Heart right ventricle (tissue), 16 donors: ENCODE data around the gene CHURC1. TPM values are rescaled to one million over a fixed set of nuclear protein-coding genes. Genes with fewer than 3 reads are reported as not detected.

Experiments
- ATAC-seq, 8 donors: fragments of 200-7000 bp; cut with Tn5 transposase; one replicate each; pipeline ENCODE4 v1.9.1; 2020; ENCODE audit warnings: mild to moderate bottlenecking in 8 of 8, moderate library complexity in 8 of 8, moderate number of reproducible peaks in 1 of 8
- DNase-seq, 2 donors: peaks; one replicate each; pipeline ENCODE4 v3.0.0-alpha.2; 2020
- H3K27ac ChIP-seq, 10 donors: fragments of 200-600 bp; sonication (generic) in 2 of 10; one replicate each; pipeline versions ENCODE4 v1.5.0 to v1.8.0; 2020 to 2022; ENCODE audit warnings: mild to moderate bottlenecking in 3 of 10
- H3K27me3 ChIP-seq, 7 donors: fragments of 200-600 bp; one replicate each; pipeline ENCODE4 v1.8.0; 2021 to 2022; ENCODE audit warnings: mild to moderate bottlenecking in 2 of 7
- H3K36me3 ChIP-seq, 9 donors: fragments of 200-600 bp; sonication (generic) in 1 of 9; one replicate each; pipeline versions ENCODE4 v1.5.0 to v1.8.0; 2020 to 2022; ENCODE audit warnings: mild to moderate bottlenecking in 2 of 9
- H3K4me1 ChIP-seq, 9 donors: fragments of 200-600 bp; sonication (generic) in 1 of 9; one replicate each; pipeline versions ENCODE4 v1.5.0 to v1.8.0; 2020 to 2022; ENCODE audit warnings: mild to moderate bottlenecking in 4 of 9
- H3K4me3 ChIP-seq, 10 donors: fragments of 200-600 bp; sonication (generic) in 2 of 10; one replicate each; pipeline versions ENCODE4 v1.5.0 to v1.8.0; 2020 to 2022; ENCODE audit warnings: mild to moderate bottlenecking in 7 of 10, moderate library complexity in 2 of 10
- H3K9me3 ChIP-seq, 11 donors: fragments of 200-600 bp in 10 of 11; sonication (generic) in 2 of 11; one replicate each; pipeline versions ENCODE4 v1.5.0 to v1.8.0; 2013 to 2022; ENCODE audit warnings: mild to moderate bottlenecking in 2 of 11, control low read depth in 1 of 11, moderate library complexity in 1 of 11
- CTCF ChIP-seq, 9 donors: fragments of 200-600 bp; sonication (generic) in 2 of 9; IDR thresholded peaks; one replicate each; pipeline versions ENCODE4 v1.5.0 to v1.8.0; 2021 to 2022; ENCODE audit warnings: antibody characterized with exemption in 9 of 9, mild to moderate bottlenecking in 5 of 9, moderate library complexity in 1 of 9
- WGBS, 2 donors: extraction: QIAGEN DNeasy Blood & Tissue Kit; methylation state at CpG; one replicate each; pipeline ENCODE4 v1.1.7; 2013; ENCODE audit warnings: inconsistent platforms in 1 of 2; 5-methylcytosine and 5-hydroxymethylcytosine counted together
- intact Hi-C, 10 donors: fragments of 100-400 bp; cut with DNase I; formaldehyde crosslinking; loops; one replicate each; pipeline versions ENCODE4 v1.11.1 to v1.14.2; 2022
- polyA plus RNA-seq, 2 donors: library from polyadenylated mRNA; stranded (reverse); fragments of 200-250 nt; gene quantifications; one replicate each; pipeline ENCODE4 v1.2.3, GENCODE V29; 2013
- total RNA-seq, 10 donors: library from RNA; stranded (reverse); fragmentation: NEBNext Ultra II Directional in 3 of 10; extraction: Animal tissue kit (Norgen Biotek cat#: 25700) in 3 of 10; gene quantifications; one replicate each; pipeline versions ENCODE4 v1.2.1 to v1.2.4, GENCODE V29; 2021 to 2023
- donor health status: Arrhythmogenic right ventricular cardiomyopathy.
- donor health status: ischemic (EF 13 %, LVEDD 7.1; RV severe dilation, severe dysfunction).
- donor health status: healthy with polysubstance abuse.
- donor health status: DM: no; HTN: yes; CAD: no.
- donor health status: DM: no; HTN: no; CAD: no.
- donor health status: ischemic (EF 25% LVEDD 6.9; RV normal size, moderate dysfunction).
- donor health status: ischemic (EF 25% LVEDD 5.7; RV mildly dilated, moderate dysfunction).
- donor health status: healthy.
- donor health status: DM: yes; HTN: yes; CAD: no.
- donor health status: Ischemic cardiomyopathy.
- donor health status: ischemic (EF 35%, LVEDD 5.7; RV mildly dilated, moderate dysfunction).
- donor health status: nonischemic (EF 11% LVEDD 7.7; RV severe dilation, severe dysfunction).
- donor health status: DM: yes; HTN: yes; CAD: no.
- donor health status: PGD.
- donor health status: ischemic (EF 29% LVEDD 5.4; RV normal size, mild dysfunction).
- donor health status: nonischemic (EF 23%, LVEDD 6.1; RV moderate dilation, normal function).

The CHURC1 gene
- total and polyA plus RNA-seq, 12 donors = 46.2 to 98.8 (median 70.4) TPM

- ATAC-seq = no peak
- Histone ChIP-seq H3K27me3 (peaks cover 0 to 21% (median 0%) of the 10 kb centered on the region in 7 donors), H3K27ac (no peak overlapping the region), H3K4me3 (no peak overlapping the region), H3K9me3 (no peaks in the 10 kb centered on the region), H3K4me1 (peaks cover 3 to 20% (median 11%) of the 10 kb centered on the region in 9 donors), H3K36me3 (no peaks in the 10 kb centered on the region)
- intact Hi-C loops = no loop called here
- no peak for DNase-seq
- TF ChIP-seq CTCF (IDR thresholded peaks at IDR 0.05) = no peak
- WGBS, 2 donors = 86 to 92% methylated on average over 7 of the region's 7 CpGs
Measured at GRCh38 chr14:64968167-64968566, 53.9 kb downstream of the CHURC1 start.

DNA sequence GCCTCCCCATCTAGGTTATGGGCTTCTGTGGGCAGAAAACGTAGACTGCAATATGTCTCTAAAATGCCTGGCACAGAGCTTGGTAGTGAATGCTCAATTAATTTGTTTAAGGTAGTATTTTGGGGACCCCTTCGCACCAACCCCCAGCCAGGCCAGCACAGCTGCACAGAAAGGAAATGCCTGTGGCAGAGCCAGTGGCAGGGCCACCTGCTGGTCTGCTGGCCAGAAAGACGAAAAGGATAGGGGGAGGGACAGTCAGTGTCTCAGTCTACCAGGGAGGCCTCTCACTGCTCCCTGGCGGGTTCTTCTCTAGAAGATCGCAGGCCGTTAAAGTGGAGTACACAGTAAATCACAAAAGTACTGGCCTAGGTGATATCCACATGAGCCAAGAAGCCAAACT is 54.4 kb downstream of the CHURC1 start:
- Histone ChIP-seq H3K27me3 (peaks cover 0 to 22% (median 0%) of the 10 kb centered on the region in 7 donors), H3K9me3 (no peaks in the 10 kb centered on the region), H3K4me3 (no peak overlapping the region), H3K36me3 (no peaks in the 10 kb centered on the region), H3K4me1 (peaks cover 3 to 20% (median 11%) of the 10 kb centered on the region in 9 donors), H3K27ac (no peak overlapping the region)
- intact Hi-C loops = no loop called here
- 87 to 94% methylated on average over 6 of the region's 6 CpGs for WGBS, 2 donors
- no peak for DNase-seq
- no peak for TF ChIP-seq CTCF (IDR thresholded peaks at IDR 0.05)
- ATAC-seq = no peak

GRCh38 chr14:64970041-64970440 is 55.8 kb downstream of the CHURC1 start:
- Histone ChIP-seq H3K27ac (no peak overlapping the region), H3K36me3 (no peaks in the 10 kb centered on the region), H3K9me3 (no peaks in the 10 kb centered on the region), H3K27me3 (peaks cover 0 to 22% (median 0%) of the 10 kb centered on the region in 7 donors), H3K4me1 (peaks cover 3 to 20% (median 11%) of the 10 kb centered on the region in 9 donors), H3K4me3 (no peak overlapping the region)
- no peak for DNase-seq
- ATAC-seq = no peak
- intact Hi-C loops = loop anchor here in 2 of 10 donors (5.0 to 10.0 kb wide), 4 partner anchors 53 to 375 kb away; partner anchors contain the start of gene CHURC1 (in 1 of the 2)
- no peak for TF ChIP-seq CTCF (IDR thresholded peaks at IDR 0.05)
- WGBS, 2 donors = 91% methylated on average over 3 of the region's 3 CpGs

- Histone ChIP-seq H3K4me3 (peak overlapping the region in 9 of 10 donors; percentile 71 to 90 (median 76)), H3K4me1 (peaks cover 3 to 20% (median 11%) of the 10 kb centered on the region in 9 donors), H3K36me3 (no peaks in the 10 kb centered on the region), H3K27me3 (peaks cover 0 to 22% (median 0%) of the 10 kb centered on the region in 7 donors), H3K9me3 (no peaks in the 10 kb centered on the region), H3K27ac (no peak overlapping the region)
- WGBS, 2 donors = 64% methylated on average over 8 of the region's 8 CpGs
- DNase-seq = no peak
- TF ChIP-seq CTCF (IDR thresholded peaks at IDR 0.05) = no peak
- intact Hi-C loops = loop anchor here in 2 of 10 donors (5.0 to 10.0 kb wide), 4 partner anchors 54 to 374 kb away; partner anchors contain the start of gene CHURC1 (in 1 of the 2)
- ATAC-seq = peak in 4 of 8 donors; percentile 4 to 42 (median 14)
Measured at GRCh38 chr14:64970776-64971477, 56.7 kb downstream of the CHURC1 start.
